K562 (cell line): ENCODE measurements around the gene GART. TPM values are rescaled to one million over a fixed set of nuclear protein-coding genes. Genes with fewer than 3 reads are reported as not detected.

Source experiments
- BRD4 ChIP-seq: fragments of 200-600 bp; sonication (generic); IDR thresholded peaks from 2 replicates; pipeline ENCODE4 v1.6.1; 2017; ENCODE audit warnings: inconsistent platforms
- GTF2E2 ChIP-seq: fragments of 200-800 bp; sonication (Bioruptor generic); IDR thresholded peaks from 2 replicates; pipeline ENCODE4 v1.6.1; 2016; ENCODE audit warnings: missing genetic modification characterization, missing compliant biosample characterization
- MGA ChIP-seq: fragments of 450-650 bp; IDR thresholded peaks from 2 replicates; pipeline ENCODE4 v1.6.1; 2016; ENCODE audit warnings: mild to moderate bottlenecking, moderate library complexity
- RBBP5 ChIP-seq: fragments of 200-600 bp; sonication (generic); IDR thresholded peaks from 2 replicates; pipeline ENCODE4 v1.6.1; 2012; ENCODE audit warnings: borderline replicate concordance, mild to moderate bottlenecking, low read length, control low read depth, inconsistent platforms; ENCODE audit not compliant: insufficient read depth, poor library complexity, severe bottlenecking
- RERE ChIP-seq: sonication (generic); formaldehyde crosslinking; IDR thresholded peaks from 2 replicates; pipeline ENCODE4 v1.8.0; 2023; ENCODE audit warnings: missing genetic modification reagents, mild to moderate bottlenecking, borderline replicate concordance
- ZNF717 ChIP-seq: fragments of 250-450 bp; sonication (Bioruptor Pico); IDR thresholded peaks from 2 replicates; pipeline ENCODE4 v1.5.0; 2021
- polyA plus RNA-seq, 8 experiments: library from polyadenylated mRNA; depleted of rRNA in 4 of 8; stranded (reverse) in 5 of 8; unstranded in 3 of 8; fragments of >200 nt; fragmentation: Nextera tagmentation in 2 of 8; fragmentation: Illumina TruSeq in 1 of 8; extraction: Ambion mirVana in 2 of 8; extraction: Trizol in 1 of 8; gene quantifications; 2 replicates each; pipeline versions ENCODE4 v1.2.1 to v1.2.3, GENCODE V29; 2011 to 2014; ENCODE audit warnings: inconsistent platforms in 1 of 8, missing spikeins in 1 of 8
- total RNA-seq, 7 experiments: library from RNA; depleted of rRNA in 6 of 7; stranded (reverse); fragments of >200 nt in 6 of 7; fragmentation: Illumina TruSeq in 2 of 7; extraction: Trizol in 2 of 7; gene quantifications; 2 replicates each; pipeline versions ENCODE4 v1.2.1 to v1.2.3, GENCODE V29; 2011 to 2021; ENCODE audit warnings: low replicate concordance in 1 of 7
- TF ChIP-seq, protein P1 (sequence below): IDR thresholded peaks from 2 replicates; pipeline ENCODE4 v1.6.1; 2011; ENCODE audit not compliant: insufficient read length; ENCODE audit errors: extremely low read depth

Gene GART
- total and polyA plus RNA-seq, 9 of the 15 experiments (the other 6 are each of a cell fraction or from before 2014, with no cell fraction given): 141 to 429 (median 349) TPM

DNA sequence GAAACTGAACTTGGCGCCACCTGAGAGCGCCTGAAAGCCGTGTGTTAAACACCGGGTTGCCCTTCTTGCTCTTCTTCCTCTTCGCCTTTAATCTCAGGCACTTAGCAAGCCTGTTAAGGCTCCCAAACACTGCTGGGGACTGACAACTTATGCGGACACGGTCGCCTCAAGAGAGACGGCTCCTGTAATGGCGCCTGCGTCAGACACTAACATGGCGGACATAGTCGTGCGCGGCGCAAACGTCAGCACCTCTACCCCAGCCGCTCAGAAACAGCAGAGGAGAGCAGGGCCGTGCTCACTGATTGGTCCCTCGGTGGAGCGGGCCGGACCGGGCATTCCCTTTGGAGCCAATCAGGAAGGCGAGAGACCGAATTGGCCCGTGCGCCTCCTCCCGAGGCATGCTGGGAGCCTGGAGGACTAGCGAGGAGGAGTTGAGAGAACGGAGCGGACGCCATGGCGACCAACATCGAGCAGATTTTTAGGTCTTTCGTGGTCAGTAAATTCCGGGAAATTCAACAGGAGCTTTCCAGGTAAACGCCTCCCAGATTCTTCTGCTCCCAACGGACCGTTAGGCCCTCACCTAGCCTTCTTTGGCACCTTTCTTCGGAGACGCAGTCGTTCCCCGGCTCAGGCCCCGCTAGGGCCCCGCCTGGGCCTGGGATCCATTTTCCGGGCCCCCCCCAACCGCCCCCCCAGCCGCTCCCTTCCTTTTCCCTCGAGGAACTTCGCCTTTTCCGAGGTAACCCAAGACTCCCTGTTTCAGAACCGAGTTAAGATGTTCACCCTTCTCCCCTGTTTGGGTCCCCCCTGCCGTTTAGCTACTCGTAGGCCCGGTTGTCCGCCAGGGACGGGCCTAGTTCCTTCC lies 955 bp upstream of the GART start, which contains the start of gene SON (continued):
- no peak for TF ChIP-seq RERE (CRISPR knock-in tag)
- TF ChIP-seq, protein P1, sequence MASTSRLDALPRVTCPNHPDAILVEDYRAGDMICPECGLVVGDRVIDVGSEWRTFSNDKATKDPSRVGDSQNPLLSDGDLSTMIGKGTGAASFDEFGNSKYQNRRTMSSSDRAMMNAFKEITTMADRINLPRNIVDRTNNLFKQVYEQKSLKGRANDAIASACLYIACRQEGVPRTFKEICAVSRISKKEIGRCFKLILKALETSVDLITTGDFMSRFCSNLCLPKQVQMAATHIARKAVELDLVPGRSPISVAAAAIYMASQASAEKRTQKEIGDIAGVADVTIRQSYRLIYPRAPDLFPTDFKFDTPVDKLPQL: peak; percentile 78
- TF ChIP-seq BRD4: peak; percentile 99
- TF ChIP-seq MGA: peak; percentile 92
- no peak for TF ChIP-seq ZNF717 (CRISPR knock-in tag)
- peak; percentile 87 for TF ChIP-seq RBBP5
- peak; percentile 96 for TF ChIP-seq GTF2E2 (tag)
